Colonic mucosa (tissue), 4 donors: Measurements from ENCODE around the gene ZNF516. TPM values are rescaled to one million over a fixed set of nuclear protein-coding genes. Genes with fewer than 3 reads are reported as not detected.

ENCODE experiments used
- DNase-seq: peaks from one replicate; pipeline ENCODE4 v3.0.0-alpha.2; 2020
- H3K27ac ChIP-seq: fragments of 200-600 bp; one replicate; pipeline ENCODE4 v1.8.0; 2021
- H3K27me3 ChIP-seq: fragments of 200-600 bp; one replicate; pipeline ENCODE4 v1.8.0; 2021
- H3K36me3 ChIP-seq: fragments of 200-600 bp; one replicate; pipeline ENCODE4 v1.8.0; 2021
- H3K4me1 ChIP-seq: fragments of 200-600 bp; one replicate; pipeline ENCODE4 v1.8.0; 2021; ENCODE audit warnings: mild to moderate bottlenecking
- H3K4me3 ChIP-seq: fragments of 200-600 bp; one replicate; pipeline ENCODE4 v1.8.0; 2021
- H3K9ac ChIP-seq, 2 donors: one replicate each; pipeline ENCODE4 v1.7.0; 2013; ENCODE audit warnings: control low read depth in 2 of 2, low read depth in 2 of 2, low read length in 2 of 2
- H3K9me3 ChIP-seq: fragments of 200-600 bp; one replicate; pipeline ENCODE4 v1.8.0; 2021
- intact Hi-C: fragments of 100-400 bp; cut with DNase I; formaldehyde crosslinking; loops from one replicate; pipeline ENCODE4 v1.14.1; 2022
- total RNA-seq, 2 donors: library from RNA; stranded (reverse); fragmentation: NEBNext Ultra II Directional in 1 of 2; extraction: Animal tissue kit (Norgen Biotek cat#: 25700) in 1 of 2; gene quantifications; one replicate each; pipeline ENCODE4 v1.2.1, GENCODE V29; 2021
- TF ChIP-seq, protein P1 (sequence below): fragments of 200-600 bp; IDR thresholded peaks from one replicate; pipeline ENCODE4 v1.8.0; 2022; ENCODE audit warnings: antibody characterized with exemption, mild to moderate bottlenecking
- donor health status: healthy.
- donor health status: DM: no; HTN: no; CAD: no.
- donor health status: DM: no; HTN: no; CAD: no.

ZNF516 gene
- total RNA-seq, 2 donors from 2014 or later, result 15.2 to 21.3 TPM

DNA sequence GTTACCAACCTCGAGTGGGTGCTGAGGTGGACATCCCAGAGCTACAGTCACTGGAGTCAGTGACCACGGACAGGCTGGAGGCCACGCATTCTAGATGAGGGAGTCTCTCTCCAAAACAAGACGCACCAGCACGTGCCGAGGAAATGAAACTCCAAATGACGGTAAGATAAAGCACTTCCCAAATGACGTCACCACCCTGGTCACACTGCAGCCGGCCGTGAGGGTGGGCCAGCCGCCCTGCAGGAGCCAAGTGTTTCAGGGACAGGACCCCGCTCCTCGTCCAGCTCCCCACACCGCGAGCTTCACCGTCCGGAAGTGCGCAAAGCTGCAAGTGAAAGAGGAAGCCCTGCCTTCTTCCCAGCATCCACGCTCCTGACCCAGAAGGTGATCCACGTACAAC lies 99.4 kb downstream of the ZNF516 start:
- TF ChIP-seq, protein P1, sequence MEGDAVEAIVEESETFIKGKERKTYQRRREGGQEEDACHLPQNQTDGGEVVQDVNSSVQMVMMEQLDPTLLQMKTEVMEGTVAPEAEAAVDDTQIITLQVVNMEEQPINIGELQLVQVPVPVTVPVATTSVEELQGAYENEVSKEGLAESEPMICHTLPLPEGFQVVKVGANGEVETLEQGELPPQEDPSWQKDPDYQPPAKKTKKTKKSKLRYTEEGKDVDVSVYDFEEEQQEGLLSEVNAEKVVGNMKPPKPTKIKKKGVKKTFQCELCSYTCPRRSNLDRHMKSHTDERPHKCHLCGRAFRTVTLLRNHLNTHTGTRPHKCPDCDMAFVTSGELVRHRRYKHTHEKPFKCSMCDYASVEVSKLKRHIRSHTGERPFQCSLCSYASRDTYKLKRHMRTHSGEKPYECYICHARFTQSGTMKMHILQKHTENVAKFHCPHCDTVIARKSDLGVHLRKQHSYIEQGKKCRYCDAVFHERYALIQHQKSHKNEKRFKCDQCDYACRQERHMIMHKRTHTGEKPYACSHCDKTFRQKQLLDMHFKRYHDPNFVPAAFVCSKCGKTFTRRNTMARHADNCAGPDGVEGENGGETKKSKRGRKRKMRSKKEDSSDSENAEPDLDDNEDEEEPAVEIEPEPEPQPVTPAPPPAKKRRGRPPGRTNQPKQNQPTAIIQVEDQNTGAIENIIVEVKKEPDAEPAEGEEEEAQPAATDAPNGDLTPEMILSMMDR, result no peak
- Histone ChIP-seq H3K27ac (no peak overlapping the region), H3K4me1 (no peaks in the 10 kb centered on the region), H3K9ac (no peak overlapping the region), H3K27me3 (no peaks in the 10 kb centered on the region), H3K9me3 (no peaks in the 10 kb centered on the region), H3K4me3 (no peak overlapping the region), H3K36me3 (no peaks in the 10 kb centered on the region)
- DNase-seq, result no peak
- intact Hi-C loops, result loop anchor here (5.0 kb wide), 1 partner anchor 292 kb away; no protein-coding TSS in a partner anchor

DNA sequence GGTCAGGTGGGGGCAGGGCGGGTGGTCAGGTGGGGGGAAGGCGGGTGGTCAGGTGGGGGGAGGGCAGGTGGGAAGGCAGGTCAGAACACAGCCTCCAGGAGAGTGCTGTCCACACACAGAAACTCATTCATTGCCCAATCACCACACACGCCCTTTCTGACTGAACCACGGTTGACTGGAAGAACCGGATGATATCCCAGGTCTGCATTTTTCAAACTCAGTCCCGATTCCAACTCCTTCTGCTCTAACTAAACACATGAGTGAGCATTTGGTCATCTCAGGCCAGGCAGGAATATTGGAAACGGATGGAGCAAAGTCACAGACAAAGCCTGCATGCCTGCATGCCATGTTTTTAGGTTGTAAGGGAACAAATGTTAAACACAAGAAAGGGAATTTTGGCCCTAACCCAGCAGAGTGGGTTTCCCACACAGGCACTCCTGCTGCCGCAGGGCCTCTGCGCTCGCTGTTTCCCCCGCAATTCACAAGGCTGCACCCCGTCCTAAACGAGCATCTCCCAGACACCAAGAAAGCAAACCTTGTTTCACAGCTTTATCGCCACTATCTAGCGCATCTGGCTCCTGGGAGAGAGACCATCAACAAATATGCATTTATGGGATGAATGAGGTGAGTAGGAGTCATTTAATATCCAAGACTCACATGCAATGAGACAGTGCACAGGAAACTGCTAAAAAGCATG lies 100.1 kb downstream of the ZNF516 start:
- no peaks in the 10 kb centered on the region for H3K36me3 ChIP-seq
- no peak overlapping the region for H3K4me3 ChIP-seq
- no peak for DNase-seq
- no peak overlapping the region for H3K9ac ChIP-seq
- intact Hi-C loops, result loop anchor here (5.0 kb wide), 1 partner anchor 292 kb away; no protein-coding TSS in a partner anchor
- no peaks in the 10 kb centered on the region for H3K27me3 ChIP-seq
- no peaks in the 10 kb centered on the region for H3K9me3 ChIP-seq
- TF ChIP-seq, protein P1, result no peak
- no peaks in the 10 kb centered on the region for H3K4me1 ChIP-seq
- H3K27ac ChIP-seq, result no peak overlapping the region

- Histone ChIP-seq H3K27ac (no peak overlapping the region), H3K36me3 (no peaks in the 10 kb centered on the region), H3K9ac (no peak overlapping the region), H3K4me1 (no peaks in the 10 kb centered on the region), H3K27me3 (no peaks in the 10 kb centered on the region), H3K9me3 (no peaks in the 10 kb centered on the region), H3K4me3 (no peak overlapping the region)
- no peak for DNase-seq
- intact Hi-C loops, result no loop called here
- TF ChIP-seq, protein P1, result no peak
These were observed 102.7 kb downstream of the ZNF516 start for GRCh38 chr18:76392349-76392748.

DNA sequence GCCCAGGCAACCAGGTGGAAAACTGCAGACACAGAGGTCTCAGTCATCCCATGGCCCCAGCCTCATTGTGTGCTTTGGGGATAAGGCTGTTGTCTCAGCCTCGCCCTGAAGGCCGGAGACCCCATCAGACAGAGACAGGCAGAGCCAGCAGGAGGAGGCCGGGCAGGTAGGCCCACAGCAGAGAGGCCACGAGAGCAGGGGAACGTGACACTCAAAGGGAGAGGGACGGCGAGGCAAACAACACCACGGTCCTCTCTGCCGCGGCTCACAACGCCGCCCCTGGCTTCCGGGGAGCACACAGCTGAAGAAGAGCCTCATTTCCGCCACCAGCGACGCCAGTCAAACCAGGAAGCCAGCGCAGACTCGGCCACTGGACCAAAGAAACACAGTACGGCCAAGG lies 103.3 kb downstream of the ZNF516 start:
- TF ChIP-seq, protein P1, result no peak
- Histone ChIP-seq H3K27me3 (no peaks in the 10 kb centered on the region), H3K27ac (no peak overlapping the region), H3K36me3 (no peaks in the 10 kb centered on the region), H3K9ac (no peak overlapping the region), H3K4me3 (no peak overlapping the region), H3K4me1 (no peaks in the 10 kb centered on the region), H3K9me3 (no peaks in the 10 kb centered on the region)
- intact Hi-C loops, result no loop called here
- no peak for DNase-seq

DNA sequence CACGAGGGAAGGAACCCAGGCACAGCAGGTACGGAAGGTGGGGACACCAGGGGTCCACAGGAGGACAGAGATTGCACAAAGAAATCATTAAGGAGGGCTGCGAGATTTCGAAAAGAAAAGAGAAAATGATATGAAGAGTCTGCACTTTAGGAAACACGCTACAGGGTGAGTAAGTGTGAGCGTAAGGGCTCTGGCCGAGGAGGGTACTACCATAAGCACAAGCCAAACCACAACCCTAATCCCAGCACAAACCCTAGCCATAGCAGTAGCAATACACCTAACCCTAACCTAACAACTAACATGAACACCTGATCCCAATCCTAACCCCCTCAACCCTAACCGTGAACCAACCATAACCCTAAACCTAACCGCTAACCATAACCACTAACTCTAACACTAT lies 104.0 kb downstream of the ZNF516 start:
- no peak overlapping the region for H3K27ac ChIP-seq
- no peaks in the 10 kb centered on the region for H3K4me1 ChIP-seq
- H3K9ac ChIP-seq, result no peak overlapping the region
- no peak for DNase-seq
- intact Hi-C loops, result no loop called here
- H3K9me3 ChIP-seq, result no peaks in the 10 kb centered on the region
- no peaks in the 10 kb centered on the region for H3K27me3 ChIP-seq
- no peak overlapping the region for H3K4me3 ChIP-seq
- TF ChIP-seq, protein P1, result no peak
- H3K36me3 ChIP-seq, result no peaks in the 10 kb centered on the region
